ENCODE measurements around the gene RNF135.

Gene RNF135

DNA sequence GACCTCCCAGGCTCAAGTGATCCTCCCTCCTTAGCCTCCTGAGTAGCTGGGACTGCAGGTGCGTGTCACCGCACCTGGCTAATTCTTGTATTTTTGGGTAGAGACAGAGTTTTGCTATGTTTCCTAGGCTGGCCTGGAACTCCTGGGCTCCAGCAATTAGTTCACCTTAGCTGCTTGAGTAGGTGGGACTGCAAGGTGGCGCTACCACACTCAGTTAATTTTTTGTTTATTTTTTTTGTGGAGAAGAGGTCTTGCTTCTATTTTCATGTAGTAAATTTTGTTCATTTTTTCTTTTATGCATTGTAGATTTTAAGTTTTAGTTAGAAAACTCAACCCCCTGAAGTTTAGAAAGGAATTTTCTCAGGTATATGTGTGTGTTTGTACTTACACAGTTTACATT, 21.7 kb downstream of the RNF135 start:
- no peak for TF ChIP-seq CTCF (conservative IDR thresholded peaks at IDR 0.05; ENCODE audit: control insufficient read depth, insufficient read depth, low read depth, low read length)
- DNase-seq (ENCODE audit: low read depth), result no peak

DNA sequence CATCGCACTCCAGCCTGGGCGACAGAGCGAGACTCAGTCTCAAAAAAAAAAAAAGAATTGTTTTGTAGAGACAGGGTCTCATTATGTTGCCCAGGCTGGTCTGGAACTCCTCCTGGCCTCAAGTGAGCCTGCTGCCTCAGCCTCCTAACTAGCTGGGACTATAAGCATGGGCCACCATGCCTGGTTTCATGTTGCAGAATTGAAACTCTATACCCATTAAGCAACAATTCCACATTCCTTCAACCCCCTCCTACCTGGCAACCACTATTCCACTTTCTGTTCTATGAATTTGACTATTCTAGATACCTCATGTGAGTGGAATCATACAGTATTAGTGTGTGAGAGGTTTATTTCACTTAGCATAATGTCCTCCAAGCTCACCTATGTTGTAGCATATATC, 24.5 kb downstream of the RNF135 start:
- TF ChIP-seq CTCF (conservative IDR thresholded peaks at IDR 0.05; ENCODE audit: control insufficient read depth, insufficient read depth, low read depth, low read length), result no peak
- no peak for DNase-seq (ENCODE audit: low read depth)
- H3K4me3 ChIP-seq (ENCODE audit: control insufficient read depth, low read depth, low read length), result no peak overlapping the region

More for the DNA sequence above, 21.7 kb downstream of the RNF135 start:
- no peak overlapping the region for H3K4me3 ChIP-seq (ENCODE audit: control insufficient read depth, low read depth, low read length)

- TF ChIP-seq CTCF (conservative IDR thresholded peaks at IDR 0.05; ENCODE audit: control insufficient read depth, insufficient read depth, low read depth, low read length), result no peak
- DNase-seq (ENCODE audit: low read depth), result no peak
- no peak overlapping the region for H3K4me3 ChIP-seq (ENCODE audit: control insufficient read depth, low read depth, low read length)
Observed at GRCh38 chr17:30996486-30996885, 25.6 kb downstream of the RNF135 start.

GRCh38 chr17:30997270-30997669, 26.4 kb downstream of the RNF135 start:
- no peak overlapping the region for H3K4me3 ChIP-seq (ENCODE audit: control insufficient read depth, low read depth, low read length)
- no peak for DNase-seq (ENCODE audit: low read depth)
- no peak for TF ChIP-seq CTCF (conservative IDR thresholded peaks at IDR 0.05; ENCODE audit: control insufficient read depth, insufficient read depth, low read depth, low read length)

- H3K4me3 ChIP-seq (ENCODE audit: control insufficient read depth, low read depth, low read length), result no peak overlapping the region
- DNase-seq (ENCODE audit: low read depth), result no peak
- TF ChIP-seq CTCF (conservative IDR thresholded peaks at IDR 0.05; ENCODE audit: control insufficient read depth, insufficient read depth, low read depth, low read length), result no peak
Observed at GRCh38 chr17:30997842-30998241, 27.0 kb downstream of the RNF135 start.

DNA sequence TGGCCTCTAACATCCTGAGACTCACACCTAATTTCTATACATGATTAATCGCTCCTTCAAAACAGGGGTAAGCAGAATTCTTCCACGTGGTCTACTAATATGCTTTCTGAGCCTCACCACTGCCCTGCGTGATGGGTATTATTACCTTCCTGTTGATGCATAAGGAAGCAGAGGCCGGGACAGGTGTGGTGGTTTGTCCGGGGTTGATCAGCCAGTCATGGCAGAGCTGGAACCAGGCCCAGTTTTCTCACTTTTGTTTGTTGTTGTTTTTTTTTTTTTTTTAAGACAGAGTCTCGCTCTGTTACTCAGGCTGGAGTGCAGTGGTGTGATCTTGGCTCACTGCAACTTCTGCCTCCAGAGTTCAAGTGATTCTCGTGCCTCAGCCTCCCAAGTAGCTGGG, 31.2 kb downstream of the RNF135 start:
- DNase-seq (ENCODE audit: low read depth), result no peak
- no peak for TF ChIP-seq CTCF (conservative IDR thresholded peaks at IDR 0.05; ENCODE audit: control insufficient read depth, insufficient read depth, low read depth, low read length)
- no peak overlapping the region for H3K4me3 ChIP-seq (ENCODE audit: control insufficient read depth, low read depth, low read length)

DNA sequence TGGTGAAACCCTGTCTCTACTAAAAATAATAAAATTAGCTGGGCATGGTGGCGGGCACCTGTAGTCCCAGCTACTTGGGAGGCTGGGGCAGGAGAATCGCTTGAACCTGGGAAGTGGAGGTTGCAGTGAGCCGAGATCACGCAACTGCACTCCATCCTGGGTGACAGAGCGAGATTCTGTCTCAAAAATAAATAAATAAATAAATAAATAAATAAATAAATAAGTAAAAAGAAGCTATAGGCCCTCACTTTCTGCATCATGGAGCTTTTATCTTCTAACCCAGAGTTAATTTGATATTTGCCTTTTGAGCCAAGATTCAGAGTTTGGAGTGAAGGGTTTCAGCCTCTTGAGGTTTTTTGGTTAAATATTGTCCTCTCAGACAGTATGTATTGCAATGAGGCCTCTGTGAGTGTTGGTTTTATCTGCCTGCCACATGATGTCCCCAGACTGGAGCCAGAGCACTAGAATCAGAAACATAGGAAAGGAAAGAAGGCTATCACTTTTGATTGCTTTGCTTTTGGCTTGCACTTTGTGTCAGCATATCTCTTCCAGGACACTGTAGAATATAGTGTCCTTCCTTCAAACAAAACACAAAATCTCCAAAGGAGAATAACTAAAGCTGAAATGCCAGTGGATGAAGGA, 32.5 kb downstream of the RNF135 start:
- H3K4me3 ChIP-seq (ENCODE audit: control insufficient read depth, low read depth, low read length), result no peak overlapping the region
- no peak for DNase-seq (ENCODE audit: low read depth)
- TF ChIP-seq CTCF (conservative IDR thresholded peaks at IDR 0.05; ENCODE audit: control insufficient read depth, insufficient read depth, low read depth, low read length), result no peak
